K562 (cell line): Measurements from ENCODE around the gene MYMX. TPM values are rescaled to one million over a fixed set of nuclear protein-coding genes. Genes with fewer than 3 reads are reported as not detected.

ENCODE experiments used
- ATF7 ChIP-seq: fragments of 450-650 bp; IDR thresholded peaks from 2 replicates; pipeline ENCODE4 v1.7.1; 2014; ENCODE audit warnings: mild to moderate bottlenecking, moderate library complexity
- BMI1 ChIP-seq: fragments of 150-350 bp; IDR thresholded peaks from 2 replicates; pipeline ENCODE4 v1.6.1; 2014; ENCODE audit warnings: low read length
- CBX1 ChIP-seq: sonication (generic); IDR thresholded peaks from 2 replicates; pipeline ENCODE4 v1.6.1; 2016; ENCODE audit warnings: antibody characterized with exemption, low read depth, mild to moderate bottlenecking
- FOXM1 ChIP-seq, 2 experiments: fragments of 450-650 bp in 1 of 2; sonication (generic) in 1 of 2; formaldehyde crosslinking in 1 of 2; IDR thresholded peaks; 2 replicates each; pipeline versions ENCODE4 v1.6.1 to v1.9.0; 2017 to 2022; ENCODE audit warnings: low read depth in 2 of 2, mild to moderate bottlenecking in 2 of 2, missing genetic modification reagents in 1 of 2, moderate library complexity in 1 of 2
- KAT8 ChIP-seq: fragments of 450-650 bp; IDR thresholded peaks from 2 replicates; pipeline ENCODE4 v1.6.1; 2016; ENCODE audit warnings: low read depth, mild to moderate bottlenecking
- KLF6 ChIP-seq: fragments of 250-450 bp; sonication (Bioruptor Pico); IDR thresholded peaks from 2 replicates; pipeline ENCODE4 v1.4.0; 2020; ENCODE audit warnings: mild to moderate bottlenecking, moderate library complexity, borderline replicate concordance
- MECOM ChIP-seq: fragments of 250-450 bp; sonication (Bioruptor Pico); IDR thresholded peaks from 2 replicates; pipeline ENCODE4 v1.8.0; 2022; ENCODE audit warnings: inconsistent platforms
- NCOA1 ChIP-seq: fragments of 450-650 bp; IDR thresholded peaks from 2 replicates; pipeline ENCODE4 v1.6.1; 2016; ENCODE audit warnings: low read depth
- NFATC3 ChIP-seq: fragments of 450-650 bp; IDR thresholded peaks from 2 replicates; pipeline ENCODE4 v1.6.1; 2017; ENCODE audit warnings: mild to moderate bottlenecking
- NR3C1 ChIP-seq: sonication (generic); formaldehyde crosslinking; IDR thresholded peaks from 2 replicates; pipeline ENCODE4 v1.8.1; 2022; ENCODE audit warnings: missing genetic modification reagents
- POLR2AphosphoS5 ChIP-seq: IDR thresholded peaks from 2 replicates; pipeline ENCODE4 v1.6.1; 2011; ENCODE audit warnings: mild to moderate bottlenecking, low read depth, low read length, moderate library complexity; ENCODE audit not compliant: control insufficient read depth, insufficient read depth
- ZBTB17 ChIP-seq: fragments of 450-650 bp; formaldehyde crosslinking; IDR thresholded peaks from 2 replicates; pipeline ENCODE4 v1.4.0; 2020; ENCODE audit warnings: mild to moderate bottlenecking
- ZFX ChIP-seq: sonication (generic); formaldehyde crosslinking; IDR thresholded peaks from 2 replicates; pipeline ENCODE4 v1.8.0; 2022; ENCODE audit warnings: mild to moderate bottlenecking, missing genetic modification reagents, moderate library complexity
- ZNF696 ChIP-seq: fragments of 250-450 bp; sonication (Bioruptor Pico); conservative IDR thresholded peaks from 2 replicates; pipeline ENCODE4 v1.4.0; 2020; ENCODE audit warnings: mild to moderate bottlenecking, moderate library complexity
- polyA plus RNA-seq, 8 experiments: library from polyadenylated mRNA; depleted of rRNA in 4 of 8; stranded (reverse) in 5 of 8; unstranded in 3 of 8; fragments of >200 nt; fragmentation: Nextera tagmentation in 2 of 8; fragmentation: Illumina TruSeq in 1 of 8; extraction: Ambion mirVana in 2 of 8; extraction: Trizol in 1 of 8; gene quantifications; 2 replicates each; pipeline versions ENCODE4 v1.2.1 to v1.2.3, GENCODE V29; 2011 to 2014; ENCODE audit warnings: inconsistent platforms in 1 of 8, missing spikeins in 1 of 8
- total RNA-seq, 7 experiments: library from RNA; depleted of rRNA in 6 of 7; stranded (reverse); fragments of >200 nt in 6 of 7; fragmentation: Illumina TruSeq in 2 of 7; extraction: Trizol in 2 of 7; gene quantifications; 2 replicates each; pipeline versions ENCODE4 v1.2.1 to v1.2.3, GENCODE V29; 2011 to 2021; ENCODE audit warnings: low replicate concordance in 1 of 7
- TF ChIP-seq, protein P1 (sequence below): fragments of 450-650 bp; formaldehyde crosslinking; IDR thresholded peaks from 2 replicates; pipeline ENCODE4 v1.4.0; 2020; ENCODE audit warnings: mild to moderate bottlenecking, moderate library complexity
- TF ChIP-seq, protein P2 (sequence below): sonication (generic); formaldehyde crosslinking; IDR thresholded peaks from 2 replicates; pipeline ENCODE4 v1.8.0; 2023; ENCODE audit warnings: mild to moderate bottlenecking, missing genetic modification reagents
- TF ChIP-seq, protein P3 (sequence below): sonication (generic); formaldehyde crosslinking; IDR thresholded peaks from 2 replicates; pipeline ENCODE4 v1.8.1; 2023; ENCODE audit warnings: mild to moderate bottlenecking, missing genetic modification reagents, moderate library complexity
- TF ChIP-seq, protein P4 (sequence below), 2 experiments: IDR thresholded peaks in 1 of 2; conservative IDR thresholded peaks in 1 of 2; 2 replicates each; pipeline ENCODE4 v1.6.1; 2016; ENCODE audit warnings: low read depth in 2 of 2, mild to moderate bottlenecking in 1 of 2, missing compliant biosample characterization in 1 of 2, missing genetic modification characterization in 1 of 2, moderate library complexity in 1 of 2

MYMX gene
- total and polyA plus RNA-seq, 9 of the 15 experiments (the other 6 are each of a cell fraction or from before 2014, with no cell fraction given): 0.12 TPM; not detected in 8

DNA sequence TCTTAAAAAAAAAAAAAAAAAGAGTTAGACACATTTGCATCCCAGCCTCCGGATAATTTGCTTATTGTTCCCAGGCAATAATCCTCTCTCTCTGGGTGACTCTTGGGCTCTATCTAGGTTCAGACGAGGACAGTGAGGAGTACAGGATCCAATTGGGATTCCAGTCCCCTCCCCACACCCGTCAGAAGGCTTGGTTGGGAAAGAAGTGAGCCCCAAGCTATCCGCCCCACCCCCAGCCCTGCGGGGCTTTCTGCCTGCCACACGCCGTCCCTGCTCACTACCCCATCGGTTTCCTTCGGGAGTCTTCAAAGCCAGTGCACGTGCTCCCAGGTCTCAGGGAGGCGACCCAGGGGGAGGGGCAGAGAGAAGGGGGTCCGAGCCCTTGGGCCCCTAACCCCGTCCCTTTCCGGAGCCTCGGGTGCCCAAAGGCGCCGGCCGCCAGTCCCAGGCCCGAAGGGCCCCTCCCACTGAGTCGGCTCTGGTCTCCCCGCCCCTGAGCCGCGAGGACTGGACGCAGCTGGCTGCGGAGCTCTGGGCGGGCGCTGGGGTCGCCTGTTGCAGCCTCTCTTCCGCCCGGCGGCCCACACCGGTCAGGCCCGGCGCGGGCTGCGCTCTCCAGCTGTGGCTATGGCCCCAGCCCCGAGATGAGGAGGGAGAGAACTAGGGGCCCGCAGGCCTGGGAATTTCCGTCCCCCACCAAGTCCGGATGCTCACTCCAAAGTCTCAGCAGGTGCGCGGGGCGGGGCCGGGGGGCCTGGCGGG, 2.5 kb downstream of the MYMX start (continued):
- TF ChIP-seq NFATC3: no peak
- TF ChIP-seq KAT8: no peak
- TF ChIP-seq, protein P1, sequence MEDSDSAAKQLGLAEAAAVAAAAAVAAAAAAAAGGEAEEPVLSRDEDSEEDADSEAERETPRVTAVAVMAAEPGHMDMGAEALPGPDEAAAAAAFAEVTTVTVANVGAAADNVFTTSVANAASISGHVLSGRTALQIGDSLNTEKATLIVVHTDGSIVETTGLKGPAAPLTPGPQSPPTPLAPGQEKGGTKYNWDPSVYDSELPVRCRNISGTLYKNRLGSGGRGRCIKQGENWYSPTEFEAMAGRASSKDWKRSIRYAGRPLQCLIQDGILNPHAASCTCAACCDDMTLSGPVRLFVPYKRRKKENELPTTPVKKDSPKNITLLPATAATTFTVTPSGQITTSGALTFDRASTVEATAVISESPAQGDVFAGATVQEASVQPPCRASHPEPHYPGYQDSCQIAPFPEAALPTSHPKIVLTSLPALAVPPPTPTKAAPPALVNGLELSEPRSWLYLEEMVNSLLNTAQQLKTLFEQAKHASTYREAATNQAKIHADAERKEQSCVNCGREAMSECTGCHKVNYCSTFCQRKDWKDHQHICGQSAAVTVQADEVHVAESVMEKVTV (CRISPR knock-in tag): peak; percentile 23; the same call in 1 of the 2 replicates
- TF ChIP-seq, protein P2, sequence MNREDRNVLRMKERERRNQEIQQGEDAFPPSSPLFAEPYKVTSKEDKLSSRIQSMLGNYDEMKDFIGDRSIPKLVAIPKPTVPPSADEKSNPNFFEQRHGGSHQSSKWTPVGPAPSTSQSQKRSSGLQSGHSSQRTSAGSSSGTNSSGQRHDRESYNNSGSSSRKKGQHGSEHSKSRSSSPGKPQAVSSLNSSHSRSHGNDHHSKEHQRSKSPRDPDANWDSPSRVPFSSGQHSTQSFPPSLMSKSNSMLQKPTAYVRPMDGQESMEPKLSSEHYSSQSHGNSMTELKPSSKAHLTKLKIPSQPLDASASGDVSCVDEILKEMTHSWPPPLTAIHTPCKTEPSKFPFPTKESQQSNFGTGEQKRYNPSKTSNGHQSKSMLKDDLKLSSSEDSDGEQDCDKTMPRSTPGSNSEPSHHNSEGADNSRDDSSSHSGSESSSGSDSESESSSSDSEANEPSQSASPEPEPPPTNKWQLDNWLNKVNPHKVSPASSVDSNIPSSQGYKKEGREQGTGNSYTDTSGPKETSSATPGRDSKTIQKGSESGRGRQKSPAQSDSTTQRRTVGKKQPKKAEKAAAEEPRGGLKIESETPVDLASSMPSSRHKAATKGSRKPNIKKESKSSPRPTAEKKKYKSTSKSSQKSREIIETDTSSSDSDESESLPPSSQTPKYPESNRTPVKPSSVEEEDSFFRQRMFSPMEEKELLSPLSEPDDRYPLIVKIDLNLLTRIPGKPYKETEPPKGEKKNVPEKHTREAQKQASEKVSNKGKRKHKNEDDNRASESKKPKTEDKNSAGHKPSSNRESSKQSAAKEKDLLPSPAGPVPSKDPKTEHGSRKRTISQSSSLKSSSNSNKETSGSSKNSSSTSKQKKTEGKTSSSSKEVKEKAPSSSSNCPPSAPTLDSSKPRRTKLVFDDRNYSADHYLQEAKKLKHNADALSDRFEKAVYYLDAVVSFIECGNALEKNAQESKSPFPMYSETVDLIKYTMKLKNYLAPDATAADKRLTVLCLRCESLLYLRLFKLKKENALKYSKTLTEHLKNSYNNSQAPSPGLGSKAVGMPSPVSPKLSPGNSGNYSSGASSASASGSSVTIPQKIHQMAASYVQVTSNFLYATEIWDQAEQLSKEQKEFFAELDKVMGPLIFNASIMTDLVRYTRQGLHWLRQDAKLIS (CRISPR knock-in tag): no peak
- TF ChIP-seq BMI1: no peak
- TF ChIP-seq, protein P3, sequence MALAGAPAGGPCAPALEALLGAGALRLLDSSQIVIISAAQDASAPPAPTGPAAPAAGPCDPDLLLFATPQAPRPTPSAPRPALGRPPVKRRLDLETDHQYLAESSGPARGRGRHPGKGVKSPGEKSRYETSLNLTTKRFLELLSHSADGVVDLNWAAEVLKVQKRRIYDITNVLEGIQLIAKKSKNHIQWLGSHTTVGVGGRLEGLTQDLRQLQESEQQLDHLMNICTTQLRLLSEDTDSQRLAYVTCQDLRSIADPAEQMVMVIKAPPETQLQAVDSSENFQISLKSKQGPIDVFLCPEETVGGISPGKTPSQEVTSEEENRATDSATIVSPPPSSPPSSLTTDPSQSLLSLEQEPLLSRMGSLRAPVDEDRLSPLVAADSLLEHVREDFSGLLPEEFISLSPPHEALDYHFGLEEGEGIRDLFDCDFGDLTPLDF (CRISPR knock-in tag): peak; percentile 47; the same call in 1 of the 2 replicates
- TF ChIP-seq CBX1: peak; percentile 31; the same call in 1 of the 2 replicates
- TF ChIP-seq ZNF696 (CRISPR knock-in tag): no peak
- no peak for TF ChIP-seq FOXM1 (IDR thresholded peaks at IDR 0.05; ENCODE audit: low read depth)
- no peak for TF ChIP-seq FOXM1 (CRISPR knock-in tag; IDR thresholded peaks at IDR 0.05; ENCODE audit: low read depth)
- peak; percentile 95 for TF ChIP-seq ZFX (CRISPR knock-in tag)
- TF ChIP-seq, protein P4, sequence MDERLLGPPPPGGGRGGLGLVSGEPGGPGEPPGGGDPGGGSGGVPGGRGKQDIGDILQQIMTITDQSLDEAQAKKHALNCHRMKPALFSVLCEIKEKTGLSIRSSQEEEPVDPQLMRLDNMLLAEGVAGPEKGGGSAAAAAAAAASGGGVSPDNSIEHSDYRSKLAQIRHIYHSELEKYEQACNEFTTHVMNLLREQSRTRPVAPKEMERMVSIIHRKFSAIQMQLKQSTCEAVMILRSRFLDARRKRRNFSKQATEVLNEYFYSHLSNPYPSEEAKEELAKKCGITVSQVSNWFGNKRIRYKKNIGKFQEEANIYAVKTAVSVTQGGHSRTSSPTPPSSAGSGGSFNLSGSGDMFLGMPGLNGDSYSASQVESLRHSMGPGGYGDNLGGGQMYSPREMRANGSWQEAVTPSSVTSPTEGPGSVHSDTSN (CRISPR knock-in tag; IDR thresholded peaks at IDR 0.05; ENCODE audit: low read depth): no peak
- TF ChIP-seq, protein P4 (tag; conservative IDR thresholded peaks at IDR 0.05; ENCODE audit: low read depth): no peak
- TF ChIP-seq NCOA1: peak; percentile 25; the same call in 1 of the 2 replicates
- no peak; the same call in 1 of the 2 replicates for TF ChIP-seq KLF6
- peak; percentile 61; the same call in 1 of the 2 replicates for TF ChIP-seq POLR2AphosphoS5
- no peak for TF ChIP-seq MECOM (CRISPR knock-in tag)
- peak; percentile 79 for TF ChIP-seq ZBTB17 (CRISPR knock-in tag)
- peak; percentile 68 for TF ChIP-seq ATF7
- no peak for TF ChIP-seq NR3C1 (CRISPR knock-in tag)
